Activated CD4-positive, alpha-beta memory T cell treated with anti-CD3 and anti-CD28 coated beads for 36 hours (primary cell): ENCODE results near the gene HOXC10. TPM values are rescaled to one million over a fixed set of nuclear protein-coding genes. Genes with fewer than 3 reads are reported as not detected.
A peak's percentile ranks its signal among the peaks of the same experiment; 100 is the strongest.

Source experiments
- CTCF ChIA-PET: fragments of 350-600 bp; sonication (Branson Sonifier 250); formaldehyde crosslinking; loops from one replicate; lab custom pipeline; 2021; ENCODE audit warnings: antibody characterized with exemption, inconsistent platforms; lab: Charles Lee
- POLR2A ChIA-PET: fragments of 350-600 bp; sonication (Branson Sonifier 250); formaldehyde crosslinking; loops from one replicate; lab custom pipeline; 2021; ENCODE audit warnings: antibody characterized with exemption; lab: Charles Lee
- DNase-seq: peaks from one replicate; pipeline ENCODE4 v3.0.0-alpha.2; 2020
- H3K27ac Mint-ChIP-seq: one replicate; pipeline ENCODE4 v1.8.0; 2021; ENCODE audit warnings: mixed read lengths
- H3K27me3 Mint-ChIP-seq: one replicate; pipeline ENCODE4 v1.8.0; 2021; ENCODE audit warnings: mixed read lengths
- H3K36me3 Mint-ChIP-seq: one replicate; pipeline ENCODE4 v1.8.0; 2021; ENCODE audit warnings: mixed read lengths
- H3K4me1 Mint-ChIP-seq: one replicate; pipeline ENCODE4 v1.8.0; 2021; ENCODE audit warnings: low read depth, mixed read lengths
- H3K4me3 Mint-ChIP-seq: one replicate; pipeline ENCODE4 v1.8.0; 2021; ENCODE audit warnings: mild to moderate bottlenecking, mixed read lengths
- H3K9me3 Mint-ChIP-seq: one replicate; pipeline ENCODE4 v1.8.0; 2021; ENCODE audit warnings: mixed read lengths
- intact Hi-C: fragments of 100-400 bp; cut with micrococcal nuclease; formaldehyde crosslinking; loops from one replicate; pipeline ENCODE4 v1.15.1; 2023
- total RNA-seq, 2 experiments: library from RNA; stranded (reverse); gene quantifications; one replicate each; pipeline ENCODE4 v1.2.3, GENCODE V29; 2021

The HOXC10 gene
- total RNA-seq, 2 experiments from 2014 or later = not detected

DNA sequence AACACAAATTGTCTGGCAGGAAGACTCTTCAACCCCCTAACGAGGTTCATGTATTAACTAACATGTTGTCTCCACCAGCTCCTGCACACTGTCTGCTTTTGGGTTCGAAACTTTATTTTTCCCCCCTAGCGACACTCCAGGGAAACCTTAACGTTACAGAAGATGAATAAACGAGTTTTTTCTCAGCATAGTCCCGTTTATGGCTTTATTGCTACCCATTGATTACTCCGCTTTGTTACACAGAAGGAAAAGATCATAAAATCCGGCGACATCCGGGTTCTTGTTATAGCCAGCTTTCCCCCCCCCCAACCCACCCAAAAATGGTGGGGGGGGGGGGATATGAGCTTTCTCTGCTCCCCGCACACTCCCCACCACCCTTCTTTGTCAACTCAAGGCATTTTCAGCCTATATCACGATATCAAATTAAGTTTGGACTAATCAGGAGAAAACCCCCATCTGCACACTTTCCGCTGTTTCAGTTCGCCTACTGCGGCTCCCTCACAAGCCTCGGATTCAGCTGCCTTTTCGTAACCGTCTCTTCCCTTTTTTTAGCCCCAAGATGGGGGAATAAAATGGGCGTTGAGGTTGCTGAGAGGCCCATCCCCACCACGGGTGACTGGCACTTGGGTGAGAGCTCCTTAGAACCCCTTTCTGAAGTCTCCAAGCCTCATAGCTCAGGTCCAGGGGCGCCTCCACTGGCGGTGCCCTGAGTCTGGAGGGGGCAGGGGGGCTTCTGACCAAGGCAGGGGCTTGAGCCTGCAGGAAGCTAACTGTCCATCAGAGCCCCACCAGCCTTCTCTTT lies 41.9 kb downstream of the HOXC10 start:
- Mint-ChIP-seq H3K9me3 (no peaks in the 10 kb centered on the region), H3K27ac (no peak overlapping the region), H3K4me1 (peaks cover 12% of the 10 kb centered on the region), H3K4me3 (no peak overlapping the region), H3K36me3 (no peaks in the 10 kb centered on the region), H3K27me3 (peaks cover 73% of the 10 kb centered on the region)
- intact Hi-C loops = no loop called here
- no peak for DNase-seq
- POLR2A ChIA-PET = no interaction called here
- CTCF ChIA-PET = interaction anchor here (0.7 to 2.0 kb wide), 4 partner anchors 18 to 187 kb away, joined by 3 to 7 read pairs (median 6); partner anchors contain the start of gene HOXC8

GRCh38 chr12:54027442-54027786 lies 42.5 kb downstream of the HOXC10 start:
- intact Hi-C loops = no loop called here
- Mint-ChIP-seq H3K27ac (no peak overlapping the region), H3K4me3 (no peak overlapping the region), H3K9me3 (no peaks in the 10 kb centered on the region), H3K27me3 (peaks cover 73% of the 10 kb centered on the region), H3K36me3 (no peaks in the 10 kb centered on the region), H3K4me1 (peaks cover 12% of the 10 kb centered on the region)
- DNase-seq = no peak
- POLR2A ChIA-PET = no interaction called here
- CTCF ChIA-PET = interaction anchor here (0.7 to 2.0 kb wide), 5 partner anchors 18 to 187 kb away, joined by 3 to 7 read pairs (median 6); partner anchors contain the start of gene HOXC8

DNA sequence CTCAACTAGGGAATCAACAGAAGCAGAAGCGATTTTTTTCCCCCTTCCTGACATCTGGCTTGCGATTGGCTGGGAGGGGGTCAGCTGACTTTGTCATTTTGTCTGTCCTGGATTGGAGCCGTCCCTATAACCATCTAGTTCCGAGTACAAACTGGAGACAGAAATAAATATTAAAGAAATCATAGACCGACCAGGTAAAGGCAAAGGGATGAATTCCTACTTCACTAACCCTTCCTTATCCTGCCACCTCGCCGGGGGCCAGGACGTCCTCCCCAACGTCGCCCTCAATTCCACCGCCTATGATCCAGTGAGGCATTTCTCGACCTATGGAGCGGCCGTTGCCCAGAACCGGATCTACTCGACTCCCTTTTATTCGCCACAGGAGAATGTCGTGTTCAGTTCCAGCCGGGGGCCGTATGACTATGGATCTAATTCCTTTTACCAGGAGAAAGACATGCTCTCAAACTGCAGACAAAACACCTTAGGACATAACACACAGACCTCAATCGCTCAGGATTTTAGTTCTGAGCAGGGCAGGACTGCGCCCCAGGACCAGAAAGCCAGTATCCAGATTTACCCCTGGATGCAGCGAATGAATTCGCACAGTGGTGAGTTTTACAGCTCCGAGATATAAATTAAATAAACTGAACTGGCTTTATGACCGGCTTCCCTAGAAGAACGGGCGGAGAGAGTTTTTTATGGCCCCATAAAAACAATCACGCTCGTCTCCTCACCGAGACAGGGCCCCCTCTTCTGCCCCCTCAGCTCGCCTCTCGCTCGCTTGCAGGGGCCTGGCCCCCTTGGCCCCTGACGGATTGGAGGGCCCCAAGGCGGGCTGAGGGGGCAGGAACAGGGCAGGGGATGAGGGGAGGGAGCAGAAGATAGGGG lies 43.6 kb downstream of the HOXC10 start, which contains the start of gene HOXC6:
HOXC6 (plus strand) TSS at position 127 of the 888 bp plus-strand sequence; CDS start at position 209, 82 bp downstream.
- Mint-ChIP-seq H3K4me3 (peak within 1 kb of the TSS; percentile 1), H3K36me3 (peaks cover 3% of the 10 kb centered on the region), H3K27ac (no peak within 1 kb of the TSS), H3K4me1 (peaks cover 20% of the 10 kb centered on the region), H3K27me3 (peaks cover 74% of the 10 kb centered on the region), H3K9me3 (peaks cover 5% of the 10 kb centered on the region)
- DNase-seq = no peak
- POLR2A ChIA-PET = no interaction called here
- intact Hi-C loops = no loop called here
- CTCF ChIA-PET = interaction anchor here (0.9 to 2.1 kb wide), 3 partner anchors 13 to 179 kb away, joined by 3 to 7 read pairs (median 3); no protein-coding TSS in a partner anchor

- Mint-ChIP-seq H3K27me3 (peaks cover 73% of the 10 kb centered on the region), H3K4me1 (peaks cover 25% of the 10 kb centered on the region), H3K36me3 (peaks cover 3% of the 10 kb centered on the region), H3K27ac (no peak overlapping the region), H3K4me3 (no peak overlapping the region), H3K9me3 (peaks cover 5% of the 10 kb centered on the region)
- DNase-seq = no peak
- CTCF ChIA-PET = interaction anchor here (0.8 to 4.6 kb wide), 4 partner anchors 13 to 178 kb away, joined by 3 to 81 read pairs (median 16); no protein-coding TSS in a partner anchor
- intact Hi-C loops = loop anchor here (5.0 kb wide), 1 partner anchor 32 kb away; no protein-coding TSS in a partner anchor
- POLR2A ChIA-PET = no interaction called here
Measured at GRCh38 chr12:54029529-54030441, 44.8 kb downstream of the HOXC10 start.

DNA sequence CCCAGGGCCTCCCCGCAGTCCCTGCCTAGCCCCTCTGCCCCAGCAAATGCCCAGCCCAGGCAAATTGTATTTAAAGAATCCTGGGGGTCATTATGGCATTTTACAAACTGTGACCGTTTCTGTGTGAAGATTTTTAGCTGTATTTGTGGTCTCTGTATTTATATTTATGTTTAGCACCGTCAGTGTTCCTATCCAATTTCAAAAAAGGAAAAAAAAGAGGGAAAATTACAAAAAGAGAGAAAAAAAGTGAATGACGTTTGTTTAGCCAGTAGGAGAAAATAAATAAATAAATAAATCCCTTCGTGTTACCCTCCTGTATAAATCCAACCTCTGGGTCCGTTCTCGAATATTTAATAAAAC lies 45.5 kb downstream of the HOXC10 start:
- Mint-ChIP-seq H3K4me1 (peaks cover 25% of the 10 kb centered on the region), H3K4me3 (no peak overlapping the region), H3K27ac (no peak overlapping the region), H3K36me3 (peaks cover 3% of the 10 kb centered on the region), H3K9me3 (peaks cover 5% of the 10 kb centered on the region), H3K27me3 (peaks cover 73% of the 10 kb centered on the region)
- DNase-seq = no peak
- ChIA-PET CTCF (interaction anchor here (0.8 to 4.6 kb wide), 4 partner anchors 13 to 170 kb away, joined by 3 to 81 read pairs (median 15); partner anchors contain the start of gene HOXC4), POLR2A (no interaction called here)
- intact Hi-C loops = loop anchor here (5.0 kb wide), 1 partner anchor 33 kb away; no protein-coding TSS in a partner anchor

DNA sequence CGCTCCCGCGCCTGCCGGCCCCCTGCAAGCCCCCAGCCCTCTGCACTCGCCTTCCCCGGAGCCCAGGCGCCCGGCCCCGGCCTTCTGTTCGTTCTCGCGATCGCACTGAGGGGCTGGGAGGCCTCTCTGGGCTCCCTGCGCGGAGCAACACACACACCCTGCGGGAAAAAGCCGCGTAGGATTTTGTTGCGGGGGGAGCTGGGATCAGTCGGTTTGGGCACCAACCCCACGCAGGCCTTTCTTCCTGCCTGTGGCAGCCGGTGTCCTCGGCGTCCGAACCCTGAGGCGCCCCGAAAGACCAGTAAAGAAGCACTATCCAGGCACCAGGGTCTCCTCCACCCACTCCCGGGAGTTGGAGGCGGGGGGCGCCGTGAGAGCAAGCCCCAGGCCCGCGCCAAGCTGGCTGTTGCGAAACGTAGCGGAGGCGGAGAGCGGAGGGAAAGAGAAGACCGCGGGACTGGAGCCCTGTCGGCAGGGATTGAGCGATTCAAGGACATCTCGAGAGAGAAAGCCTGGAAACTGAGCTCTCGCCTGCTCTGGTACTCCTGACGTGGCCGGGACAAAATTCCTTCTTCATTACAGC lies 46.0 kb downstream of the HOXC10 start:
- POLR2A ChIA-PET = no interaction called here
- peaks cover 25% of the 10 kb centered on the region for H3K4me1 Mint-ChIP-seq

DNA sequence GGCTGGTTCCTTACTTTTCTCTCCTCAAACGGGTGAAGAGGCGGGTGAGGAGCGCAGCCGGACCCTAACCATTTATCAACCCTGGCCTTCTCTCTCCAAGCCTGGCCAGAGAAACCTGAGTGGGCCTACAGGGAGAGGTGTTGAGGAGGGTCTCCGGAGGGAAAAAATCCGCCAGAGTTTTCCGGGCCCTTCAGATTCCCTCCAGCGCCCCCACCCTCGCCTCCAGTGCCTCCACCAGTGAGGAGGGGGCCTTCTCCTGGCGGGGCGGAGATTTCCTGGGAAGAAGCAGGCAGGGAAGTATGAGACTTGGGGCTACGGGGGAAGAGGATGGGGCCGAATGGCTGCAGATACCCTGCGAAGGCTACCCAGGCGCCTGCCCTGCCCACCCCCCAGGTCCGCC lies 46.5 kb downstream of the HOXC10 start:
- ChIA-PET POLR2A (no interaction called here), CTCF (interaction anchor here (0.9 to 4.6 kb wide), 17 partner anchors 9 to 187 kb away, joined by 3 to 81 read pairs (median 7); partner anchors contain the start of genes HOXC4 and SMUG1)
- H3K4me1 Mint-ChIP-seq = peaks cover 25% of the 10 kb centered on the region
- no peak overlapping the region for H3K27ac Mint-ChIP-seq
- peaks cover 3% of the 10 kb centered on the region for H3K36me3 Mint-ChIP-seq
- no peak overlapping the region for H3K4me3 Mint-ChIP-seq
- peaks cover 5% of the 10 kb centered on the region for H3K9me3 Mint-ChIP-seq
- peaks cover 74% of the 10 kb centered on the region for H3K27me3 Mint-ChIP-seq
- DNase-seq = no peak
- intact Hi-C loops = loop anchor here (5.0 kb wide), 1 partner anchor 34 kb away; no protein-coding TSS in a partner anchor

More for the DNA sequence above, 46.0 kb downstream of the HOXC10 start:
- Mint-ChIP-seq H3K9me3 (peaks cover 5% of the 10 kb centered on the region), H3K27ac (no peak overlapping the region), H3K4me3 (no peak overlapping the region), H3K36me3 (peaks cover 3% of the 10 kb centered on the region), H3K27me3 (peaks cover 73% of the 10 kb centered on the region)
- intact Hi-C loops = loop anchor here (5.0 kb wide), 1 partner anchor 34 kb away; no protein-coding TSS in a partner anchor
- CTCF ChIA-PET = interaction anchor here (0.8 to 4.6 kb wide), 9 partner anchors 8 to 170 kb away, joined by 3 to 81 read pairs (median 26); partner anchors contain the start of genes HOXC4 and SMUG1
- no peak for DNase-seq

- Mint-ChIP-seq H3K27me3 (peaks cover 68% of the 10 kb centered on the region), H3K4me1 (peaks cover 20% of the 10 kb centered on the region), H3K27ac (no peak overlapping the region), H3K36me3 (peaks cover 3% of the 10 kb centered on the region), H3K9me3 (peaks cover 5% of the 10 kb centered on the region), H3K4me3 (no peak overlapping the region)
- ChIA-PET CTCF (interaction anchor here (0.6 to 4.6 kb wide), 35 partner anchors 9 to 196 kb away, joined by 3 to 81 read pairs (median 4); partner anchors contain the start of genes HOXC10, HOXC4, HOXC8 and HOXC9), POLR2A (interaction anchor here (0.7 to 1.0 kb wide), 2 partner anchors 160 to 169 kb away, joined by 3 to 4 read pairs; no protein-coding TSS in a partner anchor)
- DNase-seq = no peak
- intact Hi-C loops = loop anchor here (2.0 to 5.0 kb wide), 3 partner anchors 15 to 35 kb away; no protein-coding TSS in a partner anchor
Measured at GRCh38 chr12:54032086-54032619, 47.2 kb downstream of the HOXC10 start.

GRCh38 chr12:54032627-54033100 lies 47.7 kb downstream of the HOXC10 start, which contains the start of gene HOXC5:
Gene HOXC5, plus strand, starts transcription at chr12:54033050. Its CDS starts 73 bp downstream, at chr12:54033123.
- DNase-seq = peak; percentile 73
- H3K27ac Mint-ChIP-seq = peak within 1 kb of the TSS; percentile 18
- peaks cover 66% of the 10 kb centered on the region for H3K27me3 Mint-ChIP-seq
- ChIA-PET CTCF (interaction anchor here (0.6 to 4.6 kb wide), 35 partner anchors 8 to 196 kb away, joined by 3 to 81 read pairs (median 4); partner anchors contain the start of genes HOXC10, HOXC4, HOXC8 and HOXC9), POLR2A (interaction anchor here (0.7 to 1.0 kb wide), 2 partner anchors 159 to 169 kb away, joined by 3 to 4 read pairs; no protein-coding TSS in a partner anchor)
- peak within 1 kb of the TSS; percentile 53 for H3K4me3 Mint-ChIP-seq
- H3K9me3 Mint-ChIP-seq = peaks cover 5% of the 10 kb centered on the region
- H3K36me3 Mint-ChIP-seq = peaks cover 3% of the 10 kb centered on the region
- peaks cover 20% of the 10 kb centered on the region for H3K4me1 Mint-ChIP-seq
- intact Hi-C loops = loop anchor here (1.0 to 5.0 kb wide), 4 partner anchors 16 to 159 kb away; no protein-coding TSS in a partner anchor
